GM19455 (cell line): Measurements from ENCODE around the gene SYCE1L.
"Not testable (repeated sequence)": the region's sequence is repeated elsewhere in the genome, so short reads cannot be mapped to it uniquely, and the experiment has no call there.

ENCODE experiments used
- ATAC-seq: cut with Tn5 transposase; IDR thresholded peaks from one replicate; pipeline ENCODE4 v1.9.1; 2021; ENCODE audit not compliant: unreplicated experiment

Gene SYCE1L, protein sequence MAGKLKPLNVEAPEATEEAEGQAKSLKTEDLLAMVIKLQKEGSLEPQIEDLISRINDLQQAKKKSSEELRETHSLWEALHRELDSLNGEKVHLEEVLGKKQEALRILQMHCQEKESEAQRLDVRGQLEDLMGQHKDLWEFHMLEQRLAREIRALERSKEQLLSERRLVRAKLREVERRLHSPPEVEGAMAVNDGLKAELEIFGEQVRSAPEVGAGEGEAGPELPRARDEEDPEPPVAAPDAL

DNA sequence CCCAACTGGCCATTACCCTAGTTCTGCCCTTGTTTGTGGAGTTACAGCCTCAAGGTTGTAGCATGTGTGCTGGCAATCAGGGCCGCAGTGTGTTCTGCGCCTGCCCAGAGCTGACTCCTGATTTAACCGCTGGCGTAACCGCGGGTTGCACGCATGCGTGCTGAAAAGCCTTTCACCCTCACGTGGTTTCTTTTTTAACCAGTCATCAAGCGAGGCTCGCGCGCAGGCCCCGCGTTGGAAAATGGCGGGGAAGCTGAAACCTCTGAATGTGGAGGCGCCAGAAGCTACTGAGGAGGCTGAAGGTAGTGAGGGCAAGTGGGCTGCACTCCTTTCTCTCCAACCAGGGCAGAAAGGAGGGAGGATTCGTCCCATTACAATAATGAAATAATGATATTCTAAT is at the start of gene SYCE1L:
TSS of gene SYCE1L (plus strand) at position 198 of the 400 bp plus-strand sequence. CDS start at position 242, 44 bp downstream.
- no peak for ATAC-seq

DNA sequence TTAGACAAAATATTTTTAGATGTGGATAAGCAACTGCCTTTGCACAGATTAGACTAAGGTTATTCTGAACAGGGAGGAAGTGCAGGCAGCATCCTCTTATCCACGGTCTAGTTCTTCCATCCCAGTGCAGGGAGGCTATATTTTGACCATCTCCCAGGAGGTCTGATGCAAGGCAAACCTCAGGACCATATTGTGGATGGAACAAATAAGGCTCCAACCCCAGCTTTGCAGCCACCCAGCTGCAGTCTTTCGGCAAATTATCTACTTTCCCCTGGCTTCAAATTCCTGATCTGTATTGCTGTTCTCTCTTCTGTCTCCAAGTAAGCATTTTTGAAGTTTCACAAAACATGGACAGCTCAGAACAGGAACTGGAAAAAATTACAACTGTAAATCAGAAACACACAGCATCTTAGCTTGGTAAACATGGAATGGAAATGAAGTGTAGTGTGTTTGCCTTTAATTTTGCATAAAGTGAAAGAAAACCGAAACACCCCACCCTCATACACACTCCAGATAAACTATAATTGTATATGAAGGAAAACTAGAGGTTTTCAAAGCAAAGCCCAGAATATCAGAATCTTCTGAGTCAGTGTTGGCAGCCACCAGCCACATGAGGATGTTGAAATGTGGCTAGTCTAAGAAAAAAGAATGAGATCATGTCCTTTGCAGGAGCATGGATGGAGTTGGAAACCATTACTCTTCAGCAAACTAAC is 41.7 kb upstream of the SYCE1L start:
- ATAC-seq, result no peak

DNA sequence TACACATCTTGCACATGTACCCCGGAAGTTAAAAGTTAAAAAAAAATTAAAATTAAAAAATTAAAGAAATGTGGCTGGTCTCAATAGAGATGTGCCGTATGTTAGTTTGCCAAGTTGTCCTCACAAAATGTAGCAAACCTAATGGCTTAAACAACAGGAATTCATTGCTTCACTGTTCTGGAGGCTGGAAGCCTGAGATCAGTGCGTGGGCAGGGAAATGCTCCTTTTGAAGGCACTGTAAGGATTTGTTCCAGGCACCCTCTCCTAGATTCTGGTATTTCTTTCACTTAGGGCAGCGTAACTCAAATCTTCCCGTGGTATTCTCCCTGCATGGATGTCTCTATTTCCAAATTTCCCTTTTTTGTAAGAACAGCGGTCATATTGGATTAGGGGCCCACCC is 40.9 kb upstream of the SYCE1L start:
- ATAC-seq, result no peak

DNA sequence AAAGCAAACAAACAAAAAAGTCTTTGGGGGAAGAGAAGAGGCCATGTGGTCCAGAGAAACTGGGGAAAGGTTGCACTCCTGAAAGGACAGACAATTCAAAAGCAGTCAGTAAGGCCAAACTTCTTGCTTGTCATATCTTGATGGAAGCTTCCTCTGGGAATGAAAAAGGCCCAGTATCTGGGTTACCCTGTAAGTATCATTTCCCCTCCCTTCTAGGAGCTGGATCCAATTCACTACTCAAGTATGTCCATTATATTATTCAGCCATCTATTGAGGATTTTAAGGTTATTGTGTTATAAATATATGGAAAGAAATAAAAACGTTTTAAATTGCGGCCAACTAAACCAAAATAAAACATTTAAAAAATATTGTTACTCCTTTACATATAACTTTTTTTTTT is 34.2 kb upstream of the SYCE1L start:
- ATAC-seq, result no peak

DNA sequence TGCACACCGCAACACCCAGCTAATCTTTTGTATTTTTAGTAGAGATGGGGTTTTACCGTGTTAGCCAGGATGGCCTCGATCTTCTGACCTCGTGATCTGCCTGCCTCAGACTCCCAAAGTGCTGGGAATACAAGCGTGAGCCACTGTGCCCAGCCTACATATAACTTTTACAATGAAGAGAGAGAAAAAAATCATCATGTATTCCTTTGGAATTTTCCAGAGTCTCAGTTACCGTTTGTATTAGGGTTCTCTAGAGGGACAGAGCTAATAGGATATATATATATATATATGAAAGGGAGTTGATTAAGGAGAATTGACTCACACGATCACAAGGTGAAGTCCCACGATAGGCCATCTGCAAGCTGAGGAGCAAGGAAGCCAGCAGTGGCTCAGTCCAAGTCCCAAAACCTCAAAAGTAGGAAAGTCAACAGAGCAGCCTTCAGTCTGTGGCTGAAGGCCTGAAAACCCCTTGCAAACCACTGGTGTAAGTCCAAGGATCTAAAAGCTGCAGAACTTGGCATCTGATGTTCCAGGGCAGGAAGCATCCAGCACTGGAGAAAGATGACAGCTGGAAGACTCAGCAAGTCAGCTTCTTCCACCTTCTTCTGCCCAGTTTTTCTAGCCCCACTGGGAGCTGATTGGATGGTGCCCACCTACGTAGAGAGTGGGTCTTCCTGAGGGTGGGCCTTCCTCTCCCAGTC is 33.5 kb upstream of the SYCE1L start:
- not testable (repeated sequence) for ATAC-seq

DNA sequence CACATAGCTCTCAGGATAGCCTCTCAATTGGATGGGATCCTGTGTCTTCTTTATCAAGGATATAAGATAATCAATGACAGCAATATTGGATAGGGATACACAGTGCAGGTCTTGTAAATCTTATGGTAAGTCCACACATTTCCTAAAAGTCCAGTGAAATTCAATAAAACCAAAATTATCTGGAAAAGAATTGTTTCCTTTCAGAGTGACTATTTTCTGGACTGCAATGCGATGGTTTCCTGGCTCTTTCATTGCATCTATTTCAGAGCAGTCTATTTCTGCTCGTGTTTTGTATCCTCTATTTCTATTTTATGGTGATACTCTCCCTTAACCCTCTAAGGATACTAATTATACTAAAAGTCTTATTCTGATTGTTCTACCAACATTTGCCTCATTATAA is 32.5 kb upstream of the SYCE1L start:
- no peak for ATAC-seq

DNA sequence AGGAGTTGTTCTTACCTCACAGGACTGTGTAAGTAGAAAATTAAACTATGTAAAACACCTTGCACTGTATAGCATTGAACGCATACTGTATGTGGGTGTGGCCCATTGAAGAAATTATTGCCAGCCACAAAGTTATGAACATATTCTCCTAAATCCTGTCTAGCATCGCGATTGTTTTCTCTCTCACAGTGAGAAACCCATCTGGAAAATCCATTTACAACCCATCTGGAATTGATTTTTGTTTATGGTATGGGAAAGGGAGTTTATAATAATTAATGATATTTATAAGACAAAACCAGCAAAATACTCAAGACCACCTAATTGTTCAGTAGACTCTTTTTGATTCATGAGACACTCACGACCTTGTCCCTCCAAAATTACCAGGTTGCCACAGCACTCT is 30.3 kb upstream of the SYCE1L start:
- no peak for ATAC-seq

DNA sequence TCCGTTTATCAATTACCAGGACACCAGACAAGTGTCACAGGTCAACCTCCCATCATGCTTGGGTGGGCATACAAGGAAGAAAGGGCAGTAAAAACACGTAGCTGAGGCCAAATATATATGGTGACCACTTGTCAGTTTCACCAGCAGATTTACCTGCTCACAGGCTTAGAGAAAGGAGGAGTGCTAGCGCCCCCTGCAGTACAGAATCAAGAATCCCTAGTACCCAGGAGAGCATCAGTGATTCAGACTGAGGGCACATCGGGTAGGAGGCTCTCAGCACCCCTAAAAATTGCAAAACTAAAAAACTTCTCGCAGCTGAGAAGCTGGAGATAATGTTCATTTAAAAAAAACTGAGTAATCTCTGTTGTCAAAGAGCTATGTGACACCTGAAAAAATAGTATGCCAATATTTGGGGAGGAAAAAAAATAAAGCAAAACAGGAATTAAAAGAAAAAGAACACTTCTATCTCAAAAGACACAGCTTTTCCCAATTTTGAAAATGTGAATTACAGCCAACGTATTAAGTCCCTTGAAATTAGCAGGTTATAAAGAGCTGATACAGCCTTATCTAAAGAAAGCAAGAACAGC is 29.5 kb upstream of the SYCE1L start:
- peak; percentile 69 for ATAC-seq

DNA sequence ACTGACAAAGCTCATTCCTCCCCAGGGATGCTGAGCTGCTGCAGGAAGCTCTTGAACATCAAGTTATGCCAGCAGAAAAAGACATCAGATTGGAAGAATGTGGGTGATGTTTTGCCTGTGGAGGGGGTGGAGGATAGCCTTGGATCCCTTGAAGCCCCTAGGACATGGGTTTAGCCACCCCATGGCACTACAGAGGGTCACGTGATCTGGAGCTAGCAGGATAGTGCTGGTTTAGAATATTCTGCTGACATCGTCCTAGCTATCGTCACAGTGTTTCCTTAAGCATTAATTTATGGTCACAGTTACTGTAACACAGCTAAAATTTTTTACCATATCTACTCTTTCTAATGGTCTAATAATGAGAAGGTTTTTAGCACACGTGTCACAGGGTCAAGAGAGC is 28.4 kb upstream of the SYCE1L start:
- no peak for ATAC-seq

DNA sequence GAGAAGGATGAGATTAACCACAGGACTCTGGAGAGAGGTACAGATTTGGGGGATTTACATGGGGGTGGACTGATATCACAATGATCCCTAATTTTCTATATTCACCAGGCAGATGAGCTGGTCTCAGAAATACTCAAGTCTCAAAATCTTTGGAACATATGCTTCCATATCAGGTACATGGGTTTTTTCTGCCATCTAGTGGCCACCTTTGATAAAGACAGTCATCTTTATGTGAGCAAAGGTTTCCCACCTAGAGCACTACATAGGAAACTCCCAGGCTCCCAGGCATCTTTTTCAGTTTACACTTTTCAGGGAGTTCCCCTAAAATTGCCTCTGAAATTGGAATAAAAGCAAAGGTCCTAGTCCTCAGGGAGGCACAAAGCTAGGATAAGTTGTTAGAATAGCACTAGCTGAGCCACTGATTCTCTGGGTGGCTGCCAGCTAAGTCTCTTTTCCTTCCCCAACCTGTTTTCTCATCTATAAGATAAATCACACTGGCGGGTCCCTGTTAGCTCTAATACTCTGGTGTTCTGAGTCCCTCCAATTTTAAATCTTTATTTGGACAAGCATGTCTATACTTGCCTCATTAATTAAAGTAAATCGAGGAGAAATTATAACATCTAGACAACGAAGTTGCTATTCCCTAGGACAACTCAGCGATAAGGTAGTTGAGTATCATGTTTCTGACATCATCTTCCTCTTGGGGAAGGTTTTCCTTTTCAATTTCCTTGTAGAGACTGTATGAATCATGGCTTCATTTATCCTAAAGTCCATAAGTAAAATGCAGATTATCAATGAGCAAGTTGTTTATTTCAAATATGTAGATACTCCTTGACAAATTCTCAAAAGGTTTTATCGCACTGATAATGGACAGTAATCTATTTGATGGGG is 27.2 kb upstream of the SYCE1L start:
- peak; percentile 86 for ATAC-seq

DNA sequence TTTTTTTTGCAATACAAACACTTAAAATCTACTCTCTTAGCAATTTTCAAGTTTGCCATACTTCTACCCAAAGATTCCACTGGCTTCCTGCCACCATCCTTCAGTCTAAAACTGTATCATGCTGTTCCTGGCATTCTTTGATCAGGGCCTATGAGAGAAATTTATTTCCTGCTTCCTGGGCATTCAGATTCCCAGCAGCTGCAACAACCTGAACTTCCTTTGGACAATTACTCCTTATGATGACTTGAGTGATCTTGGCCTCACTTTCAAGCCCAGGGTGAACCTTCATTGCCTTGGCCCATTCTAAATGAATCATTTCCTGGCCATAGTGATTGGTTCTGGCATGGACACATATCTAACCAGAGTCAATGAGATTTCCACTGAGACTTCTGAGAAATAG is 26.3 kb upstream of the SYCE1L start:
- ATAC-seq, result no peak

DNA sequence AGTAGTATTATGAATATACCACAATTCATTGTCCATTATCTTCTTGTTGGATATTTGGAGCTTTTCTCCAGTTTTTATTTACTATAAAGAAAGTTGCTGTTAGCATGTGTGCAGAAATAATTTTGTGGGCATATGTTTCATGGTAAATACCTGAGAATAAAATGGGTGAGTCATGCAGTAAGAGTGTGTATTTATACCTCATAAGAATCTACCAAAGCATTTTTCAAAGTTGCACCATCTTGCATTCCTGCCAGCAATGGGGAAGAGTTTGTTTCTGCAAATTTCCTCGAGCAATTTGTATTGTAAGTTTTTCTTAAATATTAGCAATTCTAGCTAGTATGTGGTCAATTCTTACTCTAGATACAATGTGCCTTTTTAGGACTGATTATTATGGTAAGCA is 16.1 kb upstream of the SYCE1L start:
- no peak for ATAC-seq

DNA sequence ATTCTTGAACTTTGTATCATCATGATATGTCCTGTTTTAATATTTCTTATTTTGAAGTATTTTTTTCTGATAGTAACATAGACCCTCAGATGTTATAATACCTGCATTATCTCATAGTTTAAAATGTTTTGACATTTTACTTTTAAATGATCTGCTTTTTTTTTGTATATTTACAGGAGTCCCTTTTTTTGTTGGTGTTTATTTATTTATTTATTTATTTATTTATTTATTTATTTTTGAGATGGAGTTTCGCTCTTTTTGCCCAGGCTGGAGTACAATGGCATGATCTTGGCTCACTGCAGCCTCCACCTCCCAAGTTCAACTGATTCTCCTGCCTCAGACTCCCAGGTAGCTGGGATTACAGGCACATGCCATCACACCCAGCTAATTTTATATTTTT is 12.9 kb upstream of the SYCE1L start:
- not testable (repeated sequence) for ATAC-seq

DNA sequence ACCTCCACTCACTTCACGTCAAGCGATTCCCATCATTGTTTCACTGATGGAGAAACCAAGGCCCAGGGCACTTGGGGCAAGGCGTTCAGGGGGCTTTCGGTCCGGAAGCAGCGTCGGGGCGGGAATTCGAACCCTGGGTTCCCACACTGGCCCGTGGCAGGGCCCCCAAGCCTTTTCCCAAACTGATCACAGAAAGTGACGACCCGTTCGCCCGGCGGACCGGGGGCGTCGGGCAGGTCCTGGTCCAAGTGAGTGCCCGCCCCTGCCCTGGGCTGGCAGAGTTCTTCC is 9.1 kb upstream of the SYCE1L start:
- ATAC-seq, result no peak

DNA sequence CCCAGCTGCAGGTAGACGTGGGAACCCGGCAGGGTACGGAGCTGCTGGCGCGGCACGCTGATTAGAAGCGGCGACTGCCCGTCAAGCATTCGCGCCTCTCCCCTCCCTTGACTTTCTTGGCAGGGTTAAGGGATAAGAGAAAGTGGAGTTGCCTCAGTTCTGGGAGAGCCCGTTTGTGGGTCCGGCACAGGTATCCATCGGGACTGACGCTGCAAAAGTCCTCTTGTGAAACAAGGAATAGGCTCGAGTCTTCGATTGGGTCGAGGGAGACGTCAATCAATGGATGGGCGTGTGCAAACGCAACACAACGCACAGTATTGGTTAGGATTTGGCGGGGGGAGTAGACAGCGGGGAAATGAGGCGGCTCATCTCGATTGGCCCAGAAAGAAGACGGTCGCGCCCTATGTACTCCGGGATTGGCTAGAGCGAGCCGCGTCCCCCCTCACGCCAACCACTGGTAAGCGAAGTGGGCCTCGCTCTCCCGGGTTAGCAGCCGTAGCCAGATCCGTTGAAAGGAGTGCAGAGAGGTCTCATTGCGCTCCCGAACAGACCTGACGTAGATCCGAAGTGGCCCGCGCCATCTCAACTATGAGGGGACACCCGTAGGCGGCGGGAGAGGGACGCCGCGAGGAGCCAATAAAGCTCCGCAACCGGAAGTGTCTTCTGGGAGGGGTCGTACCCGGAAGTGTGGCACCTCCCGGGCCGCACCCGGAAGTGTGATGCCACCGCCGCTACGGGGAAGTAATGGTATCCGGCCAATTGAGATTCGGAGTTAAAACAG is 8.5 kb upstream of the SYCE1L start, which contains the start of gene MON1B:
TSS of gene MON1B (plus strand) at position 713 of the 781 bp plus-strand sequence. CDS start 296 bp downstream, outside the sequence.
- peak; percentile 98 for ATAC-seq

DNA sequence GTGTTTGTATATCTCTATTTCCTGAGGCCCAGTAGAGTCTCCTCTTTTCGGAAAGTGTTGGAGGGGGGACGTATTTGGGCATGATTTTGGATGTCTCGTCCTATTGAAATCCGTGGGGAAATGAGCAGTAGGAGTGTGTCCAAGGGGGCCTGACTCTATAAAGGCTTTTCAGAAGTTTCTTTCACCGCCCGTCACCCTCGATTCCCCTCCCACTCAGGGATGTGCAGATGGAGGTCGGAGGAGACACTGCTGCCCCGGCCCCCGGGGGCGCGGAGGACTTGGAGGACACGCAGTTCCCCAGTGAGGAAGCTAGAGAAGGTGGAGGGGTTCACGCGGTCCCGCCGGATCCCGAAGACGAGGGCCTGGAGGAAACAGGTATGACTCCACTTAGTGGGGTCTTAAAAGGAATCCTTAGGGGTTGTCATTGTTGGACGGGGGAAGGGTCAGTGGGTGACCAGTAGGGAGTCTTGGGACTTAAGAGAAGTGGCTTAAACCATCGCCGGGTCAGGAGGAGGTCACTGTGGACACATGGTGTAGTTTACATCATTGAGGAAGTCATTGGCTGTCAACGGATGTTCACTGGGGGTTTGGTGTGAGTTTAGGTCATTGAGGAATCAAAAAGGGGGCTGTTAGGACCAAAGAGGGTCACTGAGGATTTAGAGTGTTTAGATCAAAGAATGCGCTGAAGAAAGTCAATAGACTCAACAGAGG is 7.8 kb upstream of the SYCE1L start:
- ATAC-seq, result peak; percentile 0

DNA sequence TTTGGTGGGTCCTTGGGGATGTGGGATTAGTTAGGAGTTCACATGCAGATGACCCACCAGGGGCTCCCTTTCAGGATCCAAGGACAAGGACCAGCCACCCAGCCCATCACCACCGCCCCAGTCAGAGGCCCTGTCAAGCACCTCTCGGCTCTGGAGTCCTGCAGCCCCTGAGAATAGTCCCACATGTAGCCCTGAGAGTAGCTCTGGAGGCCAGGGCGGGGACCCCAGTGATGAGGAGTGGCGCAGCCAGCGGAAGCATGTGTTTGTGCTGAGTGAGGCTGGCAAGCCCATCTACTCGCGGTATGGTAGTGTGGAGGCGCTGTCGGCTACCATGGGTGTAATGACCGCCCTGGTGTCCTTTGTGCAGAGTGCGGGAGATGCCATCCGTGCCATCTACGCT is 5.8 kb upstream of the SYCE1L start:
- no peak for ATAC-seq

DNA sequence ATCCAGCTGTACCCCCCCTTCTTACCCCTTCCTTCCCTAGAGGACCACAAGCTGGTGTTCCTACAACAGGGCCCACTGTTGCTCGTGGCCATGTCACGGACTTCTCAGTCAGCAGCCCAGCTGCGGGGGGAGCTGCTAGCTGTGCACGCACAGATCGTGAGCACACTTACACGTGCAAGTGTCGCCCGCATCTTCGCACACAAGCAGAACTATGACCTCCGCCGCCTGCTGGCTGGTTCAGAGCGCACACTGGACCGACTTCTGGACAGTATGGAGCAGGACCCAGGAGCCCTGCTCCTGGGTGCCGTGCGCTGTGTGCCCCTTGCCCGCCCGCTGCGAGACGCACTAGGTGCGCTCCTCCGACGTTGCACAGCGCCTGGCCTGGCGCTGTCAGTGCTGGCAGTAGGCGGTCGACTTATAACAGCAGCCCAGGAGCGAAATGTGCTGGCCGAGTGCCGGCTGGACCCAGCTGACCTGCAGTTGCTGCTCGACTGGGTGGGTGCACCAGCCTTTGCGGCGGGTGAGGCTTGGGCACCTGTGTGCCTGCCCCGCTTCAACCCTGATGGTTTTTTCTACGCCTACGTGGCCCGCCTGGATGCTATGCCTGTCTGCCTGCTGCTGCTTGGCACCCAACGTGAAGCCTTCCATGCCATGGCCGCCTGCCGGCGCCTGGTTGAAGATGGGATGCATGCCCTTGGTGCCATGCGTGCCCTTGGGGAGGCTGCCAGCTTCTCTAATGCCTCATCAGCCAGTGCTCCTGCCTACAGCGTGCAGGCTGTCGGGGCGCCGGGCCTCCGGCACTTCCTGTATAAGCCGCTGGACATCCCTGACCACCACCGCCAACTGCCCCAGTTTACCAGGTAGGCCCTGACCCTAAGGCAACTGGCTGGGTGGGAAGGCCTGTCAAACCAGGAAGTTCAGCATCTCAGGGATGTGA is 4.6 kb upstream of the SYCE1L start:
- no peak for ATAC-seq
